HG03575 (cell line): Measurements from ENCODE around the gene RNF213.

Source experiments
- ATAC-seq: cut with Tn5 transposase; IDR thresholded peaks from one replicate; pipeline ENCODE4 v1.9.1; 2021; ENCODE audit not compliant: unreplicated experiment, insufficient number of reproducible peaks, low FRiP score; ENCODE audit errors: extremely low read depth

RNF213 gene

DNA sequence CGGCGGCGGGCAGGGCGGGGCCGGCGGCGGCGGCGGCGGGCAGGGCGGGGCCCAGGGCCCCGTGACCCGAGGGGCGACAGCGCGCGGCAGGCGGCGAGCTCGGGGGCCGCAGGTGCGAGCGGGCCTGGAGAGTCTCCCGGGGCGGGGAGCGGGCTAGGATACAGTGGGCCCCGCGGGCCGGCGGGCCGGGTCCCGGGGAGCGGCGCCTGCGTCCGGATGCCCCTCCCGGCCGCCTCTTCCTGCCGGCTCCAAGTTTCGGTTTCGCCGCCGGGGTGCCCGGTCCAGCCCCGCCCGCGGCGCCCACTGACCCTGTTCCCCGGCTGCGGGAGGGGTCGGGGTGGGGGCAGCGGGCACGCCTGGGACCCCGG, at the start of gene RNF213:
Gene RNF213, plus strand, starts transcription at position 62 of the 368 bp plus-strand sequence. CDS start 2,830 bp downstream, outside the sequence.
- ATAC-seq = no peak

DNA sequence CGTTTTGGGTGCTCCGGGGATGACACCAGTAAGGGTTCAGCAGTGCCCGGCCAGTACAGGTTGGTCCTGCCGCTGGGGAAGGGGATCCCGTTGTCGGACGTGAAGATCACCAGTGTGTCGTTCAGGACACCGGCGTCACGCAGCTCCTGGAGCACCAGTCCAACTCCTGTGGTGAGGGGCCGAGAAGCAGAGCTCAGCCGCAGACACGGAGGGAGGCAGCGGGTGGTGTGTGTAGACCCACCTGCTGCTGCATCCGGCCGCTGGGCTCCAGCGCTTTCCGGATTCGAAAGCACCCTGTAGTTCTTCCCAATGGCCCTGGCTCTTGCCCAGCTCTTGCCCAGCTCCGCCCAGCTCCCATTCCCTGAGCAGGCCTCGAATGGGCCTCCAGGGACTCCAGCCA, 48.5 kb upstream of the RNF213 start:
- ATAC-seq = no peak

DNA sequence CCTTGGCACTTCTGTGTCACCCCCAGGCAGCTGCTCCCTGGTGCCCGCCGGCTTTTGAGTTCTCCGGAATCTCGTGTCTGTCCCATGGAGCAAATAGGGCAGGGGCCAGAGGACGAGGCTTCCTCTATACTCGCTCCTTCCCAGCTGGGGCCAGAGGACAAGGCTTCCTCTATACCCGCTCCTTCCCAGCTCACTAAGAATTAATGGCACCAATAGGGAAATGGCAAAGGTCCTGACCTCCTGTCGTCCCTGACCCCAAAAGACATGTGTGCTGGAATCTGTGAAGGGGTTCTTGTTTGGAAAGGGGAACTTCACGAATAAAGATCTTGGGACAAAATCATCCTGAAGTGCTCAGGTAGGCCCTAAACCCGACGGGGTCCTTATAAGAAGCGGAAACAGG, 48.1 kb upstream of the RNF213 start:
- ATAC-seq = no peak

DNA sequence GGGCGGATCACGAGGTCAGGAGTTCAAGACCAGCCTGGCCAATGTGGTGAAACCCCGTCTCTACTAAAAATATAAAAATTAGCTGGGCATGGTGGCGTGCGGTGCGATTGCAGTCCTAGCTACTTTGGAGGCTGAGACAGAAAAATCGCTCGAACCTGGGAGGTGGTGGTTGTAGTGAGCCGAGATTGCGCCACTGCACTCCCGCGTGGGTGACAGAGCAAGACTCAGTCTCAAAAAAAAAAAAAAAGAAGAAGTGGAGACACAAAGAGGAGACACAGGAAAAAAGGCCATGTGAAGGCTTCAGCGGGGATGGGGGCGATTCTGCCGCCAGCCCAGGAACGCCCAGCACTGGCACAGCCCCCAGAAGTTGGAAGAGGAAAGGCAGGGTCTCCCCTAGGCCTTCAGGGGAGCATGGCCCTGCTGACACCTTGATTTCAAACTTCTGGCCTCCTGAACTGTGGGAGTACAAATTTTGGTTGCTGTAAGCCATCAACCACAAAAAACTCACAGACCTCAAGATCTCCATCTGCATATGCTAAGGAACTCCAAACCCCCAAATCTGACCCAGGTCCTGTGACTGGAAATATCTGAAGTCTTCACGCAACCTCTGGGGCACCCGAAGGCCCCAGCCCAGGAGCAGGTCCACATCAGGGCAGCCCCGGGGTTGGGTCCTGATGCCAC, 47.5 kb upstream of the RNF213 start:
- no peak for ATAC-seq

DNA sequence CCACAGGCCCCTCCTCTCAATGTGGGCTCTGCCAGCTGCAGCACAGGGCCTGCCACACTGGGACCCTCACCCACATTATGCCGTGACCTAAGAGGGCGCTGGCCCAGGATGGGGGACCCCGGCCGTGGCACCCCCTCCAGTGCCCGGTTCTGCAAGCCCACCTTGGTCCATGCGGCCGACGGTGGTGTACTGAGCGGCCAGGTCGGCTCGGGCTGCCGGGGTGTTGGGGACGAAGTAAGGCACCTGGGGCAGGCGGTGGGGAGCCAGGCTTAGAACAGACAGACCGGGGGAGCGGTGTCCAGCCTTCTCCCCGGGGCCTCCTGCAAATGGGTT, 47.0 kb upstream of the RNF213 start:
- no peak for ATAC-seq

DNA sequence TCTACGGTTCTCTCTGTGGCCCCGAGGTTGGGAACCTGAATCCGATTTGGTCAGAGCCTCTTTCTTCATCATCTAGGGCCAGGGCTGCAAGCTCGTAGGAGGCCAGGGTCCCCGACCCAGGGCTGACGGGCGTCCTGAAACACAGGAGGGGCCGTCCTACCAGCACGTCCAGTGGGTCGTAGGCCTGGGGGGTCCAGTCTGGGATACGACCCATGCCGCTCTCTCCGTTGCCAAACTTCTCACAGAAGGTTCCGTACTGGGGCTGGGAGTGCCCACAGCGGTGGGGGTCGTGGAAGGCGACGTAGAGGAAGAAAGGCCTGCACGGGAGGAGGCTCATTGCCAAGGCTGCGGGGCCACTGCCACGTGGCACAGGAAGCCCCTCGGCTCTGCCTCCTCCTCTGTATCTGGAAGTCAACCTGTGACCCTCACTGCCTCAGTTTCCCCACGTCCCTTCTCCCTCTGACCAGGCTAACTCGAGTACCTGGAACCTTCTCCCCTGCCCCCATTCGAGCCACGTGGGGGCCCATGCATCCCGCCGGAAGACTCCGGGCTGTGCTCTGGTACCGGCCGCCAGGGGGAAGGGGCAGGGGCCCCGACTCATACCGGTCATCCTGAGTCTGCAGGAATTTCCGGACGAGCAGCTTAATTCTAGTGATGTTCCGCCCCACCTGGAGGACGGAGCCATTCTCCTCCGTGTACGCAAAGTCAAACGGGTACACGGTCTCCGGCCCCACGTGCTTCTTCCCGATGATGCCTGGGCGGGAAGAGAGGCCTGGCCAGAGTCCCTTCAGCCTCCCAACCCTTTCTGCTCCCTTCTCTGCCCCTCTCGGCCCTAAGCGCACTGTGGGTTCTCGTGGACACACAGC, 46.4 kb upstream of the RNF213 start:
- no peak for ATAC-seq

DNA sequence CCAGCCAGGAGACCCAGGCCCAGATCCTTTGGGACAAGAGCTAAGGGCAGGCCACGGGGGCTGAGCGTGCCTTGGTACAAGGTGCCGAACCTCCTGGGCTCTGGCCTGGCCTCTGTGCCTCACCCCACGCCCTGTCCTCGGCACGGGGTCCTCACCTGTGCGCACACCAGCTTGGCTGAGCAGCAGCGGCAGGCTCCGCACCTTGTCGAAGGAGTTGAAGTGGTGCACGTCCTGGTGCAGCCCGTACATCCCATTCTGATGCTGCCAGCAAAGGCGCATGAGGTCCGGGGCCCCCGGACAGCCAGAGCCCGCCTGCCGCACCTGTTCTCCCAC, 45.8 kb upstream of the RNF213 start:
- no peak for ATAC-seq

DNA sequence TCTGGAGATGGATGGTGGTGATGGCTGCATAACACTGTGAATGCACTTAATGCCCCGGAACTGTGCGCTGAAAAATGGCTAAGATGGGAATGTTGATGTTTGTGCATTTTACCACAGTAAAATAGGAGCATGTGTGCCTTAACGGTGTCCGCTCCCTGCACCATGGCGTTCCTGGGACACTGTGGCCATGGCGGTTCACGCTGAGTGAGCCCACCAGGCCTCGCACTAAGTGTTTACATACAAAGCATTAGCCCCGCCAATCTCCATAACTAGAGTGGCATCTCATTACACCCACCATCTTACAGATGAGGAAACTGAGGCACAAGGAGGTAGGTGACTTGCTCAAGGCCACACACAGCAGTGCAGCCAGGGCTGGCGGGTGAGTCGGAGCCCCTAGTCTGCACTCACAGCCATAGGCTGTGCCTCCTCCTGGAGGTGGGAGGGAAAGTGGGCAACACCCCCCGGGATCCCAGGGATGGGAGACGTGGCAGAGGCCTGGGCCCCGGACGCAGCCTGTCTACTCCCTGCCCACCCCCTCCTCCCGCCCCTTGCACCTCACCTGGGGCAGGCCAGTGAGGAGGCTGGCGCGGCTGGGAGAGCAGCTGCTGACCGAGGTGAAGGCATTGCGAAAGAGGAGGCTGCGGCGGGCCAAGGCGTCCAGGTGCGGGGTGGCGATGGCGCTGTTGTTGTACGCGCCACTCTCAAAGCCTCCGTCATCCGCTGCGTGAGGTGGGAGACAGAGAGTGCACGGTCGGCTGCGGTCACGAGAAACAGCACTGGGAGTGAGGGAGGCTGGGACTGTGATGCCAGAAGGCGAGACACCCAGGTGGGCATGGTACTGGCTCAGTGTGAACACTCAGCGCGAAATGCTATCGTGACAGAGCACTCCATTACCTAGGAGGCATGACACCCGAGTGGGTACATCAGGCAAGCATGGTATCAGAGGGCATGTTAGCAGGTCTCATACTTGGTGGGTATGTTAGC, 43.9 kb upstream of the RNF213 start:
- ATAC-seq = no peak

DNA sequence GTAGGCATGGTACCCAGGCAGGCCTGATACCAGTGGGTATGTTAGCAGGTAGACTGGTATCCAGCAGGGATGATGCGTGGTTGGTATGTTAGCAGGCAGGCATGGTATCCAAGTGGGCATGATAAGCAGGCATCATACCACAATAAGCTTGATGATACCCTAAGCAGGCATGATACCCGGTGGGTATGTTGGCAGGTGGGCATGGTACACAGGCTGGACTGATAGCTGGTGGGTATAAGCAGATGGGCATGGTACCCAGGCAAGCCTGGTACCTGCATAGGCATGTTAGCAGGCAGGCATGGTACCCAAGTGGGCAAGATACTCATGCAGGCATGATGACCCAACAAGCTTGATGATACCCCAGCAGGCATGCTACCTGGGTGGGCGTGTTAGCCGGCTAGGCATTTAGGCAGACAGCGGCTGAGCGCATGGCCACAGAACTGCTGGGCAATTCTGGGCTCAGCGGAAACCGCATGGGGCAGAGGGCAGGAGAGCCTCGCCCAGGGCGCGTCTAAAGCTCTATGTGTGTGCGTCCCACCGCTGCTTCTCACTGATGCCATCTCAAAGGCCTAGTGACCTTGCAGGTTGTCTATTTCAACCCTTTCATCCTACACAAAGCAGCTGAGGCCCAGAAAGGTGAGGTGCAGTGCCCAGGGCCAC, 42.8 kb upstream of the RNF213 start:
- ATAC-seq = no peak

DNA sequence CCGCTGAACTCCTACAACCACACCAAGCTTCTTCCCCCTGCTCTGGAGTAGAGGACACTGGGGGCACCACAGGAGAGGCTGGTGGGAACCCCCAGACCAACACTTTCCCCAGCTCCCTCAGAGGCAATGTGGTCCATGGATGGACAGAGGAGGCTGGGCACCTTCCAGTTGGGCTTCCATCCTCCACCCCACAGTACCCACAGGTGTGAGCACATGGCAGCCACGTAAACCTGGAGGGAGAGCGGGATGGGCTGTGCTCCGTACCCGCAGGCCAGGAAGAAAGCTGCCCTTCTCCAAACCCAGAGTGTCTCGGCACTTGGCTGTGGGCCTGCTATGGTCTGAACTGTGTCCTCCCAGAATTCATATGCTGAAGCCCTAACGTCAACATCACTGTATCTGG, 42.3 kb upstream of the RNF213 start:
- ATAC-seq = no peak

DNA sequence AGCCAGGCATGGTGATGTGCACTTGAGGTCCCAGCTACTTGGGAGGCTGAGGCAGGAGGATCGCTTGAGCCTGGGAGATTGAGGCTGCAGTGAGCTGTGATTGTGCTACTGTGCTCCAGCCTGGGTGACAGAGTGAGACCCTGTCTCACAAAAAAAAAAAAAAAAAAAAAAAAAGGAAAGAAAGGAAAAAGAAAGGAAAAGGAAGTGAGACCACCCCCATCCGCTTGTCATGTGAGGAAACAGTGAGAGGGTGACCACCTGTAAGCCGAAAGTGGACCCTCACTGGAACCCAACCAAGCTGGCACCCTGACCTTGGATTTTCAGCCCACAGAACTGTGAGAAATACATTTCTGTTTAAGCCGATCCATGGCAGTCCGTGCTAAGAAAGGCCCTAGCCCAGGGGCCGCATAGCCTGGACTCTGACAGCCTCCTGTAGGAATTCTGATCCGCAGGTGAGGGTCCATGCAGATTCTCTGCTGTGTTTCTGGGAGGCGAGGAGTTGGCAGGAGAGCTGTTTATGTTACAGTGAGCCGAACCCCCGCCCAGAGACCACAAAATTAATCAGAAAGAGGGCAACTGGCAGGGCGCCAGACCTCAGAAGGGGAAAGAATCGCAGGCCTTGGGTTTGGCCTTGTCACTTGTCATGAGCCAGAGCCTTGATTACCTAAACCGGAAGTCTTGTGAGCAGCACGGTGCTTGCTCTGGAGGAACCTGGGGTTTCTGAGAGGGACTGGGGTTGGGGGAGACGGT, 41.5 kb upstream of the RNF213 start:
- ATAC-seq = no peak

DNA sequence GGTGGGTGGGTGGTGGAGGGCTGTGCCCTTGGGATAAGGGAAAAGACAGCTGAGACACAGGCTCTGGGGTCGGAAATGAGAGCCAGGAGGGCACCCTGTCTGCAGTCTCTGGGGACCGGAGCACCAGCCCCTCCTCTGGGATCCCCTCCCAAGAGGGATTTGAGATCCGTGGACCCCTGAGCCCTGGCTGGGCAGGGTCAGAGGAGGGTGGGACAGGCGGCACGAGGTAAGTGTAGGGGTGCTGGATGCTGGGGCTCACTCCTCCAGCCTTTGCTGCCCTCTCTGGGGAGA, 40.9 kb upstream of the RNF213 start:
- no peak for ATAC-seq

DNA sequence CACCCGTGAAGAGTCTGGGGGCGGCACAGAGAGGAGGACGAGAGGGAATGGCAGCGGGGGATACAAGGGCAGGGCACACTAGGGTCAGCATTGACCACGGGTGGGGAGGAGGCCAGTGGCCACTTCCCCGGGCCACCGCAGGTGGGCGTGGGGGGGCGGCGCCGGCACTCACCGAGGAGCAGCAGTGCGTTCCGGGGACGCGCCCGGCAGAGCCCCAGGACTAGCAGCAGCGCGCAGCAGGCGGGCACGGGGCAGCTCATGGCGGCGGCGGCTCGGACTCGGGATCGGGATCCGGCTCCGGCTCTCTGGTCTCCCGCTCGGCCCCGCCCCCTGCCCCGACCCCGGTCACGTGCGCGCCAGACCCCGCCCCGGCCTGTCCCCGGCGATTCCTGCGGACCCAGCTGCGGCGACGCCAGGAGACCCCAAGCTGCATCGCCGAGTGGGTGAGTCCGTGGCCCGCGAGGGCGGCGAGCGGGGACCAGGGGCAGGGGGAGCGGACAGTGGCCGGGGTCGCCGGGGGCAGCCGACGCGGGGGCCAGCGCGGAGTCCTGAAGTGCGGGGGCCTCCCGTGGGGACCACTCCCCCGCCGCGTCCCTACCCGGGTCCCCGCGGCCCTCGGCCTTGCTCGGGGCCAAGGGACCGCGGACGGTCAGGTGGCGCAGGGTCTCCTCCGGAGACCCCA, 40.5 kb upstream of the RNF213 start, which contains the start of the genes SGSH and SLC26A11:
Gene SGSH, minus strand, starts transcription at position 280 of the 682 bp plus-strand sequence. Its CDS starts 20 bp downstream, at position 260.
Gene SLC26A11, plus strand, starts transcription at position 374 of the 682 bp plus-strand sequence. CDS start 1,134 bp downstream, outside the sequence.
- ATAC-seq = no peak

DNA sequence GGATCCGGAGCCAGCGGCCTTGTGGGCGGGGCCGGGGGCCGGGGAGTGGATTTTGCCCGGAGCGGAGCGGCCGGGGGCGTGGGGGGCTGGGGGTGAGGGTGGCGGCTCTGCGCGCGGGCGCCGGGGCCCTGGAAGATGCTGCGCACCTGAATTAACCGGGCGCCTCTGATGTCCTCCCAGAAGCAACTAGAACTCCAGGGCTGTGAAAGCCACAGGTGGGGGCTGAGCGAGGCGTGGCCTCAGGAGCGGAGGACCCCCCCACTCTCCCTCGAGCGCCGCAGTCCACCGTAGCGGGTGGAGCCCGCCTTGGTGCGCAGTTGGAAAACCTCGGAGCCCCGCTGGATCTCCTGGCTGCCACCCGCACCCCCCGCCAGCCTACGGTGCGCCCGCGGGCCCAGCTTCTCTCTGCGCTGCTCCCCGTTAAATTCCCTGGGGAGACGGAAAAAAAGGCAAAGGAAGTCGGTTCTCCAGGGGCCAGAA, 39.9 kb upstream of the RNF213 start:
- ATAC-seq = no peak

DNA sequence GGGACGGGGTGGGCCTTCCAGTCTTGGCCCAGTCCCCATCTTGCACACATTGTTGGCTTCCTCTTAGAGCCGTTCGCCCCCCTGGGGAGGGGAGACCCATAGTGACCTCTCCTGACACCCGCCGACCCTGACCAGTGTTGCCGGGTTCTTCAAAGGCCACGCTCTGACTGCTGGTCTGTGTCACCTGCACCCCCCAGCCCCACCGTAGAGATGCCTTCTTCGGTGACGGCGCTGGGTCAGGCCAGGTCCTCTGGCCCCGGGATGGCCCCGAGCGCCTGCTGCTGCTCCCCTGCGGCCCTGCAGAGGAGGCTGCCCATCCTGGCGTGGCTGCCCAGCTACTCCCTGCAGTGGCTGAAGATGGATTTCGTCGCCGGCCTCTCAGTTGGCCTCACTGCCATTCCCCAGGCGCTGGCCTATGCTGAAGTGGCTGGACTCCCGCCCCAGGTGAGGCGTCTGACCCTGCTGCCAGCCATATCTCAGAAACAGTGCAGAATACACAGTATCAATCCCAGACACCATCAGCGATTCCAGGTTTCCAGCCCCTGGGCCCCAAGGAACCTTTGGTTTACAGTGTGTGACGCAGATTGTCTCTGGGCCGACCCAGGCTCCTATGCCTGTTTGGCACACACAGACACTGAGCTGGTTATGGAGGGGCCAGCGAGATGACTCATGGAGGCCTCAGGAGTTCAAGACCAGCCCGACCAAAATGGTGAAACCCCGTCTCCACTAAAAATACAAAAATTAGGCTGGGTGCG, 39.1 kb upstream of the RNF213 start:
- ATAC-seq = no peak

DNA sequence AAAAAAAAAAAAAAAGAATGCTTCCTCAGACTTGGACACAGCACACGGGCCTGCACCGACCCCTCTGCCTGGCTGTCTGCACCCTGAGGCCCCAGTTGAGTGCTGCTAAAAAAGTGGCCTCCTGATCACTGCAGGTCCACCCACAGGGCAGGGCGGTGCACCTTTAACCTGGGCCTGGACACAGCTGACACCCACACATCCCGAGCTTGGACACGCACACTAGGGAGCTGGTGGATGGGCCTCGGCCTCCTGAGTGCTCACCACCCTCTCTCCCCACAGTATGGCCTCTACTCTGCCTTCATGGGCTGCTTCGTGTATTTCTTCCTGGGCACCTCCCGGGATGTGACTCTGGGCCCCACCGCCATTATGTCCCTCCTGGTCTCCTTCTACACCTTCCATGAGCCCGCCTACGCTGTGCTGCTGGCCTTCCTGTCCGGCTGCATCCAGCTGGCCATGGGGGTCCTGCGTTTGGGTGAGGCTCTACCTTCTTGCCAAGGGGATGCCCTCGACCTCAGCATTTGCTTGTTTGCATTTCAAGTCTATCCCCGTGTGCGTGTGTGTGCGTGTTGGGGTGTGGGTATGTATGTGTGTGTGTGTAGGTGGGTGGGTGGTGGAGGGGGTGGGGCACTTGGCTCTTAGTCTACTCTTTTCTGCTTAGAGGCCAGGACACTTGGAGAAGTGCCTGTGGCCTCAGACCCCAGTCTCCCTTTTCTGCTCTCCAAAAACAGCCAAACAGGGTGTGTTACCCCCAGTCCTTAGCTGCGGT, 38.1 kb upstream of the RNF213 start:
- no peak for ATAC-seq
